ENCODE data around the gene FAM98B.

GRCh38 chr15:38525489-38525888, 71.6 kb downstream of the FAM98B start:
- TF ChIP-seq CTCF (IDR thresholded peaks at IDR 0.05) (no peak), USF2 (IDR thresholded peaks at IDR 0.05; ENCODE audit: borderline replicate concordance, low read depth, low read length) (no peak), RFX5 (IDR thresholded peaks at IDR 0.05; ENCODE audit: low read length) (no peak), SMC3 (IDR thresholded peaks at IDR 0.05; ENCODE audit: low read depth, low read length) (no peak), EP300 (IDR thresholded peaks at IDR 0.05; ENCODE audit: borderline replicate concordance in 1 of 2, low read depth in 1 of 2, low read length in 1 of 2) (no peak), MAX (IDR thresholded peaks at IDR 0.05; ENCODE audit: low read depth) (no peak), REST (IDR thresholded peaks at IDR 0.05; ENCODE audit: low read depth, low read length) (no peak), MEF2A (IDR thresholded peaks at IDR 0.05; ENCODE audit: borderline replicate concordance, low read depth) (no peak), NFIC (IDR thresholded peaks at IDR 0.05; ENCODE audit: borderline replicate concordance) (no peak), TAF1 (IDR thresholded peaks at IDR 0.05; ENCODE audit: borderline replicate concordance, low read depth, low read length) (no peak), JUND (IDR thresholded peaks at IDR 0.05) (no peak), EZH2phosphoT487 (IDR thresholded peaks at IDR 0.05; ENCODE audit: borderline replicate concordance, low read depth) (no peak), SIN3A (IDR thresholded peaks at IDR 0.05; ENCODE audit: borderline replicate concordance, low read depth, low read length) (no peak), MXI1 (IDR thresholded peaks at IDR 0.05; ENCODE audit: low read depth, low read length) (no peak)

Measured in SK-N-SH (cell line).